MM.1S (cell line): ENCODE measurements around the gene MCU.

ENCODE experiments used
- EZH2phosphoT487 ChIP-seq: fragments of 300-600 bp; sonication (generic); IDR thresholded peaks from 2 replicates; pipeline ENCODE4 v1.6.1; 2018; ENCODE audit warnings: antibody characterized with exemption, low read length
- TF ChIP-seq, protein P1 (sequence below): fragments of 300-600 bp; sonication (generic); IDR thresholded peaks from 2 replicates; pipeline ENCODE4 v1.5.1; 2016; ENCODE audit warnings: antibody characterized with exemption, low read length, mixed read lengths

DNA sequence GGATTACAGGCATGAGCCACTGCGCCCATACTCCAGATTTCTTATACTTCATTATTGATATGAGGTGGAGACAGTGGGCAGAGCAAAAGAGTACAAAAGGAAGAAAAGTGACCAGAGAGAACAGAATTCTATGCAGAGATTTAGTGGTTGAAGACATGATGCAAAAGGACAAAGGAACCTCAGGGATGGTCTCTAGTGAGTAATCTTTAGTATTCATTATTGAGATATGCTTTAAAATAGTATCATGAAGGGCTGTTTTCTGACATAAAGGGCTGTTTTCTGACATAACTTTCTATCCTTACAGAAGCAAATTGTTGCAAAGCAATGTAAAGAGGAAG lies 120.4 kb downstream of the MCU start:
- TF ChIP-seq, protein P1, sequence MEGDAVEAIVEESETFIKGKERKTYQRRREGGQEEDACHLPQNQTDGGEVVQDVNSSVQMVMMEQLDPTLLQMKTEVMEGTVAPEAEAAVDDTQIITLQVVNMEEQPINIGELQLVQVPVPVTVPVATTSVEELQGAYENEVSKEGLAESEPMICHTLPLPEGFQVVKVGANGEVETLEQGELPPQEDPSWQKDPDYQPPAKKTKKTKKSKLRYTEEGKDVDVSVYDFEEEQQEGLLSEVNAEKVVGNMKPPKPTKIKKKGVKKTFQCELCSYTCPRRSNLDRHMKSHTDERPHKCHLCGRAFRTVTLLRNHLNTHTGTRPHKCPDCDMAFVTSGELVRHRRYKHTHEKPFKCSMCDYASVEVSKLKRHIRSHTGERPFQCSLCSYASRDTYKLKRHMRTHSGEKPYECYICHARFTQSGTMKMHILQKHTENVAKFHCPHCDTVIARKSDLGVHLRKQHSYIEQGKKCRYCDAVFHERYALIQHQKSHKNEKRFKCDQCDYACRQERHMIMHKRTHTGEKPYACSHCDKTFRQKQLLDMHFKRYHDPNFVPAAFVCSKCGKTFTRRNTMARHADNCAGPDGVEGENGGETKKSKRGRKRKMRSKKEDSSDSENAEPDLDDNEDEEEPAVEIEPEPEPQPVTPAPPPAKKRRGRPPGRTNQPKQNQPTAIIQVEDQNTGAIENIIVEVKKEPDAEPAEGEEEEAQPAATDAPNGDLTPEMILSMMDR = no peak
- no peak for TF ChIP-seq EZH2phosphoT487
